HG03039 (cell line): ENCODE measurements around the gene BICRA.
"Not testable (repeated sequence)": the region's sequence is repeated elsewhere in the genome, so short reads cannot be mapped to it uniquely, and the experiment has no call there.

Source experiments
- ATAC-seq: cut with Tn5 transposase; IDR thresholded peaks from one replicate; pipeline ENCODE4 v1.9.1; 2021; ENCODE audit warnings: mild to moderate bottlenecking, moderate library complexity; ENCODE audit not compliant: unreplicated experiment

Gene BICRA

GRCh38 chr19:47626238-47626637 lies 17.3 kb downstream of the BICRA start:
- ATAC-seq: no peak

GRCh38 chr19:47628078-47628771 lies 19.3 kb downstream of the BICRA start:
- no peak for ATAC-seq

- no peak for ATAC-seq
Measured at GRCh38 chr19:47630594-47630993, 21.7 kb downstream of the BICRA start.

GRCh38 chr19:47631681-47632446 lies 22.9 kb downstream of the BICRA start:
- ATAC-seq: no peak

- ATAC-seq: no peak
Measured at GRCh38 chr19:47633517-47633916, 24.6 kb downstream of the BICRA start.

- no peak for ATAC-seq
Measured at GRCh38 chr19:47633996-47634395, 25.1 kb downstream of the BICRA start.

- ATAC-seq: not testable (repeated sequence)
Measured at GRCh38 chr19:47635152-47635754, 26.3 kb downstream of the BICRA start.

- ATAC-seq: no peak
Measured at GRCh38 chr19:47637550-47637949, 28.6 kb downstream of the BICRA start.

- no peak for ATAC-seq
Measured at GRCh38 chr19:47641891-47642485, 33.1 kb downstream of the BICRA start.

GRCh38 chr19:47643281-47643680 lies 34.3 kb downstream of the BICRA start:
- ATAC-seq: no peak

GRCh38 chr19:47644199-47644598 lies 35.3 kb downstream of the BICRA start:
- no peak for ATAC-seq

- ATAC-seq: no peak
Measured at GRCh38 chr19:47644743-47645482, 36.0 kb downstream of the BICRA start.

GRCh38 chr19:47646924-47647323 lies 38.0 kb downstream of the BICRA start:
- no peak for ATAC-seq

GRCh38 chr19:47649588-47649987 lies 40.7 kb downstream of the BICRA start:
- no peak for ATAC-seq

- ATAC-seq: no peak
Measured at GRCh38 chr19:47650700-47651099, 41.8 kb downstream of the BICRA start.

- no peak for ATAC-seq
Measured at GRCh38 chr19:47651132-47651531, 42.2 kb downstream of the BICRA start.

GRCh38 chr19:47651691-47652090 lies 42.8 kb downstream of the BICRA start:
- no peak for ATAC-seq

GRCh38 chr19:47652285-47652684 lies 43.4 kb downstream of the BICRA start:
- ATAC-seq: no peak

GRCh38 chr19:47653856-47654255 lies 44.9 kb downstream of the BICRA start:
- ATAC-seq: no peak

GRCh38 chr19:47657719-47658118 lies 48.8 kb downstream of the BICRA start:
- ATAC-seq: no peak
